Large intestine (tissue), 3 donors: ENCODE data around the gene SLC4A3. TPM values are rescaled to one million over a fixed set of nuclear protein-coding genes. Genes with fewer than 3 reads are reported as not detected.

Experiments used
- DNase-seq, 2 donors: peaks; one replicate each; pipeline versions ENCODE4 v3.0.0 to v3.0.0-alpha.2; 2013
- H3K27ac ChIP-seq: one replicate; pipeline ENCODE4 v1.5.1; 2013; ENCODE audit warnings: low read length
- H3K27me3 ChIP-seq: 2 replicates; pipeline ENCODE4 v1.6.1; 2013; ENCODE audit warnings: low read length; ENCODE audit not compliant: control insufficient read depth, insufficient read depth
- H3K36me3 ChIP-seq: 2 replicates; pipeline ENCODE4 v1.6.1; 2013; ENCODE audit warnings: low read length; ENCODE audit not compliant: control insufficient read depth, insufficient read depth
- H3K4me1 ChIP-seq: one replicate; pipeline ENCODE4 v1.6.1; 2013; ENCODE audit warnings: low read length; ENCODE audit not compliant: control insufficient read depth, insufficient read depth
- H3K4me3 ChIP-seq: one replicate; pipeline ENCODE4 v1.5.1; 2013; ENCODE audit warnings: low read length
- H3K9me3 ChIP-seq: one replicate; pipeline ENCODE4 v1.6.1; 2013; ENCODE audit warnings: mild to moderate bottlenecking, low read depth, low read length, moderate library complexity; ENCODE audit not compliant: control insufficient read depth
- WGBS: methylation state at CpG from one replicate; pipeline ENCODE4 v1.1.5; 2013; ENCODE audit warnings: low lambda C conversion rate; ENCODE audit not compliant: insufficient coverage; 5-methylcytosine and 5-hydroxymethylcytosine counted together
- polyA plus RNA-seq: library from polyadenylated mRNA; unstranded; fragments of 120-200 nt; gene quantifications from one replicate; pipeline ENCODE4 v1.2.1, GENCODE V29; 2013

Gene SLC4A3
- polyA plus RNA-seq, 1 donor = 3.3 TPM

DNA sequence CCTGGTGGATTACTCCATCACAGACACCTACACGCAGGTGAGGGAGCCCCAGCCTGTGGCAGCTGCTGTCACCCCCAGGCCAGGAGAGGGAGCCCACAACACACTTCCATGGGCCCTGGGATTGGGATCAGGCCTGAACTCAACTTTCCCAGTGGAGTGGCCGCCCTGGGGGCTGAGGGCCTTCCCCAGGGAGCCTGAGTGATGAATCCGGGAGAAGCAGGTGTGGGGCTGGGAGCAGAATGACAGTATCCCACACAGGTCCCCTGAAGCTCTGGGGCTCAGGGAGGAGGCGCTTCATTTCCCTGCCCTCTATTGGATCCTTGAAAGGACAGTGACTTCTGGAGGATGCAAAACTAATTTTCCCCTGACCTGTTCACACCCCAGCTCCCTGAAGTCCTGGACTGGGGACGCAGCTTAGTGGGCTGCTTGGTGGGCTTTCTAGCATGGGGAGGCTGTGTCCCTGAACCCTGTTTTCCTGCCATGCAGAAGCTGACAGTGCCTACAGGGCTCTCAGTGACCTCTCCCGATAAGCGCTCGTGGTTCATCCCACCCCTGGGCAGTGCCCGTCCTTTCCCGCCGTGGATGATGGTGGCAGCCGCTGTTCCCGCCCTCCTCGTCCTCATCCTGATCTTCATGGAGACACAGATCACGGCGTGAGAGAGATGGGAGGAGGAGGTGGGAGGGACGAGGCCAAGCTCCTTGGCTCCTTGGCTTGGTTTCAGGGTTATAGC, 11.0 kb downstream of the SLC4A3 start:
- DNase-seq = no peak
- Histone ChIP-seq H3K4me1 (peaks cover 6% of the 10 kb centered on the region), H3K27me3 (no peaks in the 10 kb centered on the region), H3K9me3 (no peaks in the 10 kb centered on the region), H3K36me3 (no peaks in the 10 kb centered on the region), H3K4me3 (no peak overlapping the region), H3K27ac (no peak overlapping the region)
- WGBS = no CpG with 5 or more reads among the region's 17 CpGs

DNA sequence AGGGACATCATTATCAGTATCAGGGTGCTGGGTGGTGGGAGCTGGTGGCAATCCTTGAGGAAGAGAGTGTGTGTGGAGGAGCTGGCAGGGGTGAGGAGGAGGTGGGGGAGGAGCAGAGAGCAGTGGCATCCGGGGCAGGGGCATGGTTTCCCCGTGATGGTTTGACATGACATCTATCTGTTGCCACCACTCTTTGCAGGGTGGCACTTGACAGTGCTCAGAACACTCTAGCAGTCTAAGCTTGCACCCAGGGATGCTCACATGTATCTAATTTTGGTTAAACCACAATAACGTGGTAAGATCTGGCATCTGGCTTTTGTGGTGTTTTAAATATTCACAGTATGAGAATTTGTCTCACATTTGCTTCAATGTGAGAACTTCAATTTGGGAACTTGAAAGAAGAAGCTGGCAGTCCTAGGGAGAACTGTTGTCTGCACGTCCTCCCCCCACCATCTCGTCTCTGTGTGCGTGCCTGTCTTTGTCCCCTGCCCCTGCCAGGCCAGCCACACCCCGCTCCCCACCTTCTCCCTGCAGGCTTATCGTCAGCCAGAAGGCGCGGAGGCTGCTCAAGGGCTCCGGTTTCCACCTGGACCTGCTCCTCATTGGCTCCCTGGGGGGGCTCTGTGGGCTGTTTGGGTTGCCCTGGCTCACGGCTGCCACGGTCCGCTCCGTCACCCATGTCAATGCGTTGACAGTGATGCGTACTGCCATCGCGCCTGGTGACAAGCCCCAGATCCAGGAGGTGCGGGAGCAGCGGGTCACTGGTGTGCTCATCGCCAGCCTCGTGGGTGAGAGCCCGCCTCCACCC, 11.7 kb downstream of the SLC4A3 start:
- Histone ChIP-seq H3K36me3 (no peaks in the 10 kb centered on the region), H3K27ac (no peak overlapping the region), H3K9me3 (no peaks in the 10 kb centered on the region), H3K4me3 (no peak overlapping the region), H3K4me1 (peaks cover 6% of the 10 kb centered on the region), H3K27me3 (no peaks in the 10 kb centered on the region)
- DNase-seq = no peak
- WGBS = no CpG with 5 or more reads among the region's 24 CpGs

DNA sequence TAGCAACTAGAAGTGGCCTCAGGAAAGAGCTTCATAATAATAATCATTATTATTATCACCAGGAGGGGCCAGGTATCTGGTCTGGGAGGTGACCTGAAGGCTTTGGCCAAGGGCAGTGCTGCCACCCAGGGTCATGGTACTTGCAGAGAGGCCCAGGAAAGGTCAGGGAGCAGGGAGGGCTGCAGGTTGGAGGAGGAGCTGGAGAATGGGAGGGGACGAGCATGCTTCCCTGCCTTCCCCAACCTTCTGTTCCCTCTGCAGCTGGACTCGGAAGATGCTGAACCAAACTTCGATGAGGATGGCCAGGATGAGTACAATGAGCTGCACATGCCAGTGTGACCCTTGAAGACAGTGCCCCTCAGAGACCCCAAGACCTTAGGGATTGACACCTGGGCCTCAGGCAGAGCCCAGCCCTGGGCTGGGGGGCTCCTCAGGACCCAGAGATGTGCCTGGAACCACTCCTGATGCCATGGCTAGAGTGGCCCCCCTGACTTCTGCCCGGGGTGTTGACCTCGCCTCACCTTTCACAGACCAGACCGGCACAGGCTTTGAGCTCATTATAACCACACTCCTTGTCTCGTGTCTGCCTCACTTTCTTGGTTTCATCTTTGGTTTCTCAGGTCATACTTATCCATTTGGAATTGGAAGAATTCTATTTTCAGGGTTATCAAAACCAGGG, 14.1 kb downstream of the SLC4A3 start:
- H3K27ac ChIP-seq = no peak overlapping the region

DNA sequence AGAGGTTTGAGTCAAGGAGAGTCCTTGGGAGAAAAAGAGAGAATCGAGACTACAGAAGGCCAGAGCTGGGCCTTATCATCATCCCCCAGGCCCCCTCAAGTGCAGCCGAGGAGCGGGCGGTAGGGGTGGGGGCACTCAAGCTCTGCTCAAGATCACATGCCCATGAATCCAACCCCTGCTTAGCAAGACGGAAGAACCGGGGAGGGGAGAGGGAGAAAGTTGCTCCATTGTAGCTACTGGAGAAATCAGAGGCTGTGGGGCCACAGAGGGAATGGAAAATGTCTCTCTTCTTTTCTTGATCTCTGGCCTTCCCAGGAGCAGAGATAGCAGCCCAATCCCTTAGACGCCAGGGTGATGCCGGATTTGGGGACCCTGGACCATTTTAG, 14.6 kb downstream of the SLC4A3 start:
- no peak overlapping the region for H3K4me3 ChIP-seq
- no peak overlapping the region for H3K27ac ChIP-seq
- H3K36me3 ChIP-seq = no peaks in the 10 kb centered on the region
- H3K27me3 ChIP-seq = no peaks in the 10 kb centered on the region
- no peak for DNase-seq
- WGBS = no CpG with 5 or more reads among the region's 8 CpGs
- H3K9me3 ChIP-seq = no peaks in the 10 kb centered on the region
- H3K4me1 ChIP-seq = peaks cover 6% of the 10 kb centered on the region

More for the DNA sequence above, 14.1 kb downstream of the SLC4A3 start:
- Histone ChIP-seq H3K4me1 (peaks cover 6% of the 10 kb centered on the region), H3K36me3 (no peaks in the 10 kb centered on the region), H3K27me3 (no peaks in the 10 kb centered on the region), H3K4me3 (no peak overlapping the region), H3K9me3 (no peaks in the 10 kb centered on the region)
- DNase-seq = no peak
- no CpG with 5 or more reads among the region's 7 CpGs for WGBS

DNA sequence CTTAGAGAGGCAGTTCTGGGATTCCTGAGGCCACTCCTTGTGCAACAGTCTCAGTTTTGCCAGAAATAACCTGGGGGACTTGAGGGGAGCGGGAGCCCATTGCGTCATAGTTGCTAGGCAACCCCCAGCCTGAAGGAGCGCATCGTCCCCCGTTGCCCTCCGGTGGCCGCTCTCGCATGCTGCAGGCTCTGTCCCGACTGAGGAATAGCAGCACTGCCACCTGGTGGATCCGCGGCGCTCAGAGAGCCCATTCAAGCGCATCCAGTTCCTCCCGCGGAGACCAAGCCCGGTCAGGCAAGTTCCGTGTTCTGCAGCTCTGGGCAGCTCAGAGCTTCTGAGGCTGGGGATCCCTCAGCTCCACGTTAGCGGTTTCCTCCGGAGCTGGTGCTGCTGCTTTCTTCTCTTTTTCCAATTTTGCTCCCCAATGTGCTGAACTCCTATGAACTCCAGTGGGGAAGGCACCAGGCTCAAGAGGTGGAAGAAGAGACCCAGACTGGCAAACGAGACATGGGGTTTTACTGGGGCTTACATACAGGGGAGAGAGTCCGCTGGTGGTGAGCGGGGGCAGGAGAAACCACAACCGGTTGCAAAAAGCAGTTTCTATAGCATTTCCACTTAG, 15.1 kb downstream of the SLC4A3 start:
- H3K27ac ChIP-seq = no peak overlapping the region
- WGBS = no CpG with 5 or more reads among the region's 24 CpGs
- H3K4me1 ChIP-seq = peaks cover 6% of the 10 kb centered on the region
- H3K9me3 ChIP-seq = no peaks in the 10 kb centered on the region
- H3K27me3 ChIP-seq = no peaks in the 10 kb centered on the region
- no peak overlapping the region for H3K4me3 ChIP-seq
- H3K36me3 ChIP-seq = no peaks in the 10 kb centered on the region
- DNase-seq = peak; percentile 89 to 94

DNA sequence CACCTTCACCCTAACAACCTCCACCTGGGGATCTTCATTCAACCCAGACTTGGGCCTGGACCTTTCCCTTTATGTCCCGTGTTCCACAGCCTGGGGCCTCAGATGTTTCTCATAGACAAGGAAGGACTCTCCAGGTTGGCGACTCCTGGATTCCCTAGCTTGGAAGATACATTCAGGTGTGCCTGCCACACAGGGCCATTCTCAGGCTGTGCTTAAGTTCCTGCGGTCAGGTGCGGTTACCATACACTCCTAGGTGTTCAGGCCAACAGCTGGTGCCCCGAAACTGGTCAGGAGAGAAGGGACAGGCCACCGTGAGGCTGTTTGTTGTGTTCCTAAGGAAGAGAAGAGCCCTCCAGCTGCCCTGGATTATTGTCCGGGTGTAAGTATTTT, 15.6 kb downstream of the SLC4A3 start:
- Histone ChIP-seq H3K4me1 (peaks cover 6% of the 10 kb centered on the region), H3K27ac (no peak overlapping the region), H3K9me3 (no peaks in the 10 kb centered on the region), H3K4me3 (no peak overlapping the region), H3K27me3 (no peaks in the 10 kb centered on the region), H3K36me3 (no peaks in the 10 kb centered on the region)
- WGBS = no CpG with 5 or more reads among the region's 7 CpGs
- no peak for DNase-seq

DNA sequence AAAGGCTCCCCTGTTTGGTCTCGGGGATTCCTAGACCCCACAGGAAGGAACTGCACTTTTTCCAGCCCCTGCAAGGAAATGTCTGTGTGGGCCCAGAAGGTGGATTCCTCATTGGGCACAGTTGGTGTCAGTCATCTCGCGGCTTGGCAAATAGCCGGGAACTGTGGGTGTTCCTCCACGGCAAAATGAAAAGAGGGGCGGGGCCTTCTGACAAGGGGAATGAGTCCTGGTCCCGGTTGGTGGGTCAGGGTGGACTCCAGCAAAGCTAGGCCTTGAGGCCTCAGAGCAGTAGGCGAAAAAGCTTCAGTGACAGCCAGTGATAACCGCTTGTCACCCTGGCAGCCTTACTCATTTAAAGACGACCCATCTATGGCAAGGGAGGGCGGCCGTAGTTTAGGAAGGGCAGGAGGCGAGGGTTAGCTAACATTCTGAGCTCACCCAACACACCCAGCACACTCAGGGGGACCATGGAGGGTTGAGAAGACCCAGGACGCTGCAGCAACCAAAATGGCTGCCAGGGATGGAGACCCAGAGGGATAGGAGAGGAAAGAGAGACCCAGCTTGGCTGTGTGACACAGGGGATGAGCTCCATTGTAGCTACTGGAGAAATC, 16.5 kb downstream of the SLC4A3 start:
- no peak overlapping the region for H3K4me3 ChIP-seq
- WGBS = no CpG with 5 or more reads among the region's 14 CpGs
- H3K27ac ChIP-seq = no peak overlapping the region
- no peaks in the 10 kb centered on the region for H3K9me3 ChIP-seq
- DNase-seq = no peak
- H3K36me3 ChIP-seq = no peaks in the 10 kb centered on the region
- H3K27me3 ChIP-seq = no peaks in the 10 kb centered on the region
- H3K4me1 ChIP-seq = peaks cover 6% of the 10 kb centered on the region

DNA sequence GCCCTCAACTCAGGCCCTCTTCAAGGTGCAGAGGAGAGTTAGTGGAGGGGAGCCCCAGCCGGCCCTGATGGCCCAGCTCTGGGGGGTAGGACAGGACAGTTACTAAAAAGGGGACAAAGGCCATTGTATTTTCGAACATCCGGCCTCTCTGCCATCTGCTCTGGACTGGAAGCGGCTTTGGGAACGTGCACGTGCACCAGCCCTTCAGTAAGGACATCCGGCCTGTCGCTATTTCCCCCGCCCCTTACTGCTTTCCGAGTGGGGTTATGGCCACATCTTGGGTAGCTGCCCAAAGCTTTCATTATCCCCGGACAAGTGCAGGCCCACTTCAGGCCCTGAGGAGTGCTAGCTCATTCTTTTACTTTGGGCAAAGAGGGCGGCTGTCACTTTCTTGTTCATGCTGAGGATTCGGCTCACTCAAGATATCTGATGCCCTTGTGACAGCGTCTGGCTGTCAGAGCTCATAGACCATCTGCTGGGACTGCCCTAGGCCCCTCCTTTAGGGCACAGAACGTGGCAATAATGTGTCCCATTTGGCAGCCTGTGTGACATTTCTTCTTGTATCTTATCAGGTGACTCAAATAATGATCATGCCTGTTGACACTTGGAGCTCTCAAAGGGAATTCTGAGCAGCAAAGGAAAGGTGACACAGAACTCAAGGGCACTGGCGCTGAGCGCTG, 17.5 kb downstream of the SLC4A3 start:
- Histone ChIP-seq H3K27me3 (no peaks in the 10 kb centered on the region), H3K36me3 (no peaks in the 10 kb centered on the region), H3K9me3 (no peaks in the 10 kb centered on the region), H3K4me3 (no peak overlapping the region), H3K27ac (no peak overlapping the region), H3K4me1 (peaks cover 6% of the 10 kb centered on the region)
- peak in 1 of 2 donors; percentile 65 for DNase-seq
- no CpG with 5 or more reads among the region's 17 CpGs for WGBS

DNA sequence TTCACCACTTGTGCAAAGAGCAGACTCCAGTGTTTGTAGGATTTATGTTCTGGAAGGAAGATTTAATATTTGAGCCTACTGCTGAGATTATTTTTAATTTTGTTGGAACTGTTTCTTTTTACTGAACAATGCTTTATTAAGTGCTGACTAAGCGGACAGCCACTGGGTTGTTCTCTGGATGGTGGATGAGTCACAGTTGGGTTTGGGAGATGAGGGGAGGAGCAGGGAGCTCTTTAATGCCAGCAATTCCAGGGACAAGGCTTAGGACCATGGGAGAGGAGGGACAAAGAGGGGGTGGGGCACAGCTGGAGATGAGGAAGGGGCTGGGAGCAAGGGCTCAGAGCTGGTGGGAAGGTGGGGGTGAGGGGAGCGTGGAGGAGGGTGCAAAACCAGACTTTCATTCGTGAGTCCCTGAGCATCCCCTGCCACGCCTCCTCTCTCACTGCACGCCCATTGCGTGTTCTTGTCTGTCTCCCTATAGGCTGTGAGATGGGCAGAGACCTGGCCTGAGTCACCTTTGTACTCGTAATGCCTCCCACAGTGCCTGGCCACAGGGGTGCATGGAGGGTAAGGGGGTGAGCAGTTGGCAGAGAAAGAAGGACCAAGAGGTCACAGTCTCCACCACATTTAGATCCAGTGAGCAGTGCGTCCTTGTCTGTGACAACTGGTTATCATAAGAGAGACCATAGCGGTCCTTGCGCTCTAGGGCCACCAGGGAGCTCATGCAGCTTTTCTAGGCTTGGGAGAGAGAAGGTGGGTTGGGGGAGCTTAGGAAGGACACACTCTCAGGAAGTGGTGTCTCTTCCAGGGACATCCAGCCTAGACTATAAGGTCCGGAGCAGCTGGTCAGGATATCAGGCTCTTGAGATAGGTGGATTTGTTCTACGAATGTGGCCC, 18.4 kb downstream of the SLC4A3 start:
- H3K27ac ChIP-seq = no peak overlapping the region
- DNase-seq = no peak

More for the DNA sequence above, 18.4 kb downstream of the SLC4A3 start:
- Histone ChIP-seq H3K36me3 (no peaks in the 10 kb centered on the region), H3K27me3 (peaks cover 9% of the 10 kb centered on the region), H3K9me3 (no peaks in the 10 kb centered on the region), H3K4me3 (no peak overlapping the region), H3K4me1 (peaks cover 6% of the 10 kb centered on the region)
- WGBS = 100% methylated on average over 1 of the region's 12 CpGs
